Breast epithelium (tissue), 3 donors: ENCODE measurements around the gene DNAH9.

Experiments
- POLR2A ChIP-seq: fragments of 450-650 bp; IDR thresholded peaks from one replicate; pipeline ENCODE4 v1.6.1; 2016; ENCODE audit warnings: antibody characterized with exemption, mild to moderate bottlenecking, moderate library complexity
- TF ChIP-seq, protein P1 (sequence below), 3 donors: fragments of 450-650 bp; IDR thresholded peaks; one replicate each; pipeline ENCODE4 v1.5.1; 2016 to 2017; ENCODE audit warnings: antibody characterized with exemption in 3 of 3, mild to moderate bottlenecking in 3 of 3, moderate library complexity in 3 of 3

DNA sequence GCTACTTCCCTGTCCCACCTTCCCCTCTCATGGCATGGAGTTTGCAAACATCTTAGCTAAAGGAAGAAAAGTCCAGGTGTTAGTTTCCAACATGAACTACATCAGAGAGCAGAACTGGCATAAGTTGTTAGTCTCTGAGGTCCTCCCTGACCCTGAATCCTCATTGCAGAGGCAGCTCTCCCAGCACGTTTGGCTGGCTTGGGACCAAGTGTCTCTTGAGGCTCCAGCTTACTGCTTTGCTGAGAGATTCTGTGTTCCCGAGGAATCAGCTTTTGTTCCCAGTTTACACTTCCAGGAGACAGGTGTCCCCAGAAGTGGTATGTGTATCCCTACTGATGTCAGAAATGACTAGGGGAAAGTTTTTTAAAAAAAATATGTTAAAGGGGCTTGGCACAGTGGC is 14.7 kb downstream of the DNAH9 start:
- TF ChIP-seq, protein P1, sequence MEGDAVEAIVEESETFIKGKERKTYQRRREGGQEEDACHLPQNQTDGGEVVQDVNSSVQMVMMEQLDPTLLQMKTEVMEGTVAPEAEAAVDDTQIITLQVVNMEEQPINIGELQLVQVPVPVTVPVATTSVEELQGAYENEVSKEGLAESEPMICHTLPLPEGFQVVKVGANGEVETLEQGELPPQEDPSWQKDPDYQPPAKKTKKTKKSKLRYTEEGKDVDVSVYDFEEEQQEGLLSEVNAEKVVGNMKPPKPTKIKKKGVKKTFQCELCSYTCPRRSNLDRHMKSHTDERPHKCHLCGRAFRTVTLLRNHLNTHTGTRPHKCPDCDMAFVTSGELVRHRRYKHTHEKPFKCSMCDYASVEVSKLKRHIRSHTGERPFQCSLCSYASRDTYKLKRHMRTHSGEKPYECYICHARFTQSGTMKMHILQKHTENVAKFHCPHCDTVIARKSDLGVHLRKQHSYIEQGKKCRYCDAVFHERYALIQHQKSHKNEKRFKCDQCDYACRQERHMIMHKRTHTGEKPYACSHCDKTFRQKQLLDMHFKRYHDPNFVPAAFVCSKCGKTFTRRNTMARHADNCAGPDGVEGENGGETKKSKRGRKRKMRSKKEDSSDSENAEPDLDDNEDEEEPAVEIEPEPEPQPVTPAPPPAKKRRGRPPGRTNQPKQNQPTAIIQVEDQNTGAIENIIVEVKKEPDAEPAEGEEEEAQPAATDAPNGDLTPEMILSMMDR (IDR thresholded peaks at IDR 0.05): no peak
- TF ChIP-seq POLR2A: no peak
